Fibroblast of pulmonary artery (primary cell): ENCODE results near the gene ARHGEF28.
A peak's percentile ranks its signal among the peaks of the same experiment; 100 is the strongest.

Source experiments
- DNase-seq: peaks from one replicate; pipeline ENCODE4 v3.0.0-alpha.2; 2010; ENCODE audit warnings: low read depth
- H3K4me3 ChIP-seq: replicated peaks from 2 replicates; pipeline ENCODE4 v1.5.1; 2011; ENCODE audit warnings: low read depth, mild to moderate bottlenecking, control low read depth, low read length, moderate library complexity
- CTCF ChIP-seq: IDR thresholded peaks from 2 replicates; pipeline ENCODE4 v1.5.1; 2011; ENCODE audit warnings: mild to moderate bottlenecking, control low read depth, low read length, inconsistent platforms; ENCODE audit errors: missing control alignments

ARHGEF28 gene

DNA sequence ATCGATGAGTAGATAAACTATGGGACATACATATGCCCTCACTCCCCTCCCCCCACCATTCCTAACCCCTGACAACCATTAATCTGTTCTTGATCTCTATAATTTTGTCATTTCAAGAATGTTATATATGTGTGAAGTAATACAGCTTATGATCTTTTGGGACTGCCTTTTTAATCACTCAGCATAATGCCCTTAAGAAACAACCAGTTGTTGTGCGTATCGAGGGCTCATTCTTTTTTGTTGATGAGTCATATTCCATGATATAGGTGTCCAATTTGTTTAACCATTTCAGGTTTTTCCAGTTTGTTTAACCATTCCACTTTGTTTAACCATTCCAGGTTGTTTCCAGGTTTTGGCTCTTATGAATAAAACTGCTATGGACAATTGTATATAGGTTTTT, 75.6 kb downstream of the ARHGEF28 start:
- no peak for TF ChIP-seq CTCF
- peak; percentile 36 for DNase-seq
- H3K4me3 ChIP-seq: no peak overlapping the region

GRCh38 chr5:73702534-73702933, 76.5 kb downstream of the ARHGEF28 start:
- H3K4me3 ChIP-seq: no peak overlapping the region
- no peak for TF ChIP-seq CTCF
- no peak for DNase-seq

GRCh38 chr5:73702951-73703350, 77.0 kb downstream of the ARHGEF28 start:
- DNase-seq: no peak
- TF ChIP-seq CTCF: no peak
- no peak overlapping the region for H3K4me3 ChIP-seq

DNA sequence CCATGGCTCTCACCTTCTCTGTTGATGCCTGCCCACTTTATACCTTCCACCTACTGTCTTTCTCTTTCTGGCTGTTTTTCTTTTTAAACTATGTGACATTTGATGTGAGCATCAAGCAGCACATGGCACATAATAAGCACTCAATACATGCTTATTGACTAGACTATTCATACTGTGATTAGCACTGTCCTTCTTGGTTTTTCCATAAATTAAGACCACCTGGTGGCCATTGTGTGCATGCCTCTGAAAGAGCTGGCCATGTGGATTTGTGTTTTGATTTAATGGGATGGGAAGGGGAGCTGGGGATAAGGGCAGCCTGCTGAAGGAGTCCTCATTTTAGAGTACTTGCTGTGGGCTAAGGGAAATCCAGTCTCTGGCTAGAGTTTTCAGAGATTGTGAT, 79.4 kb downstream of the ARHGEF28 start:
- no peak for DNase-seq
- H3K4me3 ChIP-seq: no peak overlapping the region
- no peak for TF ChIP-seq CTCF

DNA sequence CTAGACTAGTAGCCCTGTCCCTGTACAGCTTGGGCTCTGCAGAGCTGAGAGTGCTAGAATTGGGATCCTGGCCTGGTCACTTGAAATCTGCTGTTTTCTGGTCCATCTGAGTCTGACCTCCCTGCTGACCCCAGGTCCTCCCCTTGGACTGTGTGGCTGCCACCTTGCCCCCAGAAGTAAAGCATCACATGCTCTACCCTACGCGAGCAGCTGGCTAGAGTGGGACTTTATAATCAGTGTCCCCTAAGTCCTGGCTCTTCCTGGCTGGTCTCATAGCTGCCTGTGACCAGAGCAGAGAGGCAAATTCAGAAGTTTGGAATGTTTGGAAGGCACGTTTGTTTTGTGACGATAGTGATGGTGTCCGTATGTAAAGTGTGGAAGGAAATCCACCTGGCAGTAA, 81.0 kb downstream of the ARHGEF28 start:
- no peak for TF ChIP-seq CTCF
- no peak overlapping the region for H3K4me3 ChIP-seq
- peak; percentile 17 for DNase-seq

GRCh38 chr5:73709536-73710129, 83.6 kb downstream of the ARHGEF28 start:
- no peak overlapping the region for H3K4me3 ChIP-seq
- TF ChIP-seq CTCF: no peak
- DNase-seq: peak; percentile 22

DNA sequence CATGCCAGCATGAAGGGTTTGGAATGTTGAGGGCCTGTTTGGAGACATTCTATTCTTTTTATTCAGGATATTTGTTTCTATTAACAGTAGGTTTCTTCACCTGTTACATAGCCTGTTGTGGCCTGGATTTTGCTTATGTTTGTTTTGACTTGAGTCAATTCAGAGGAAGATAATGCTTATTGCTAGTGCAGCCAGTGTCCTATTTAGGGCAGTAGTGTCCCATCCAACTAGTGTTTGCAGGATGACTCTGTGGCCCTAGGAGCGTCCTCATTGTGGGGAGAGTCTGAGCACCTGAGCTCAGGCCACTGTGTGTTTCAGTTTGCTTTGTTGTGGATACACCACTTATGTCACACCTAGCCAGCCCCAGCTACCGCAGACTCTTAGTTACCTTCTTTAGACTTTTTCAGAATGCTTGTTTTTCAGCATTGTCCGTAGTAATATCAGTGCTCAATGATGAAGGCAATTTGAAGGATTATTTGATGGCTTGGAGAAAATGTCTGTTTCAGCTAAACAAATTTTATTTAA, 90.3 kb downstream of the ARHGEF28 start:
- no peak for TF ChIP-seq CTCF
- no peak overlapping the region for H3K4me3 ChIP-seq
- DNase-seq: no peak
